Astrocyte of the cerebellum (primary cell): ENCODE measurements around the gene ENC1.
A peak's percentile ranks its signal among the peaks of the same experiment; 100 is the strongest.

ENCODE experiments used
- DNase-seq: peaks from one replicate; pipeline ENCODE4 v3.0.0-alpha.2; 2011; ENCODE audit warnings: low read depth
- H3K4me3 ChIP-seq: 2 replicates; pipeline ENCODE4 v1.5.1; 2011; ENCODE audit warnings: mild to moderate bottlenecking, low read depth, low read length, moderate library complexity
- in situ Hi-C: cut with HindIII; loops from 2 replicates; pipeline ENCODE4 v1.10.0; 2017; ENCODE audit warnings: low sequenced_read_pairs
- TF ChIP-seq, protein P1 (sequence below): IDR thresholded peaks from 2 replicates; pipeline ENCODE4 v1.5.1; 2012; ENCODE audit warnings: low read length, low read depth, moderate library complexity, mild to moderate bottlenecking; ENCODE audit errors: missing control alignments

The ENC1 gene

GRCh38 chr5:74599148-74599547 is 41.4 kb downstream of the ENC1 start:
- no peak for DNase-seq
- H3K4me3 ChIP-seq: no peak overlapping the region
- TF ChIP-seq, protein P1, sequence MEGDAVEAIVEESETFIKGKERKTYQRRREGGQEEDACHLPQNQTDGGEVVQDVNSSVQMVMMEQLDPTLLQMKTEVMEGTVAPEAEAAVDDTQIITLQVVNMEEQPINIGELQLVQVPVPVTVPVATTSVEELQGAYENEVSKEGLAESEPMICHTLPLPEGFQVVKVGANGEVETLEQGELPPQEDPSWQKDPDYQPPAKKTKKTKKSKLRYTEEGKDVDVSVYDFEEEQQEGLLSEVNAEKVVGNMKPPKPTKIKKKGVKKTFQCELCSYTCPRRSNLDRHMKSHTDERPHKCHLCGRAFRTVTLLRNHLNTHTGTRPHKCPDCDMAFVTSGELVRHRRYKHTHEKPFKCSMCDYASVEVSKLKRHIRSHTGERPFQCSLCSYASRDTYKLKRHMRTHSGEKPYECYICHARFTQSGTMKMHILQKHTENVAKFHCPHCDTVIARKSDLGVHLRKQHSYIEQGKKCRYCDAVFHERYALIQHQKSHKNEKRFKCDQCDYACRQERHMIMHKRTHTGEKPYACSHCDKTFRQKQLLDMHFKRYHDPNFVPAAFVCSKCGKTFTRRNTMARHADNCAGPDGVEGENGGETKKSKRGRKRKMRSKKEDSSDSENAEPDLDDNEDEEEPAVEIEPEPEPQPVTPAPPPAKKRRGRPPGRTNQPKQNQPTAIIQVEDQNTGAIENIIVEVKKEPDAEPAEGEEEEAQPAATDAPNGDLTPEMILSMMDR: no peak
- in situ Hi-C loops: no loop called here

GRCh38 chr5:74598731-74599130 is 41.8 kb downstream of the ENC1 start:
- TF ChIP-seq, protein P1: no peak
- in situ Hi-C loops: no loop called here

GRCh38 chr5:74596927-74597326 is 43.6 kb downstream of the ENC1 start:
- DNase-seq: peak; percentile 22
- TF ChIP-seq, protein P1: no peak
- in situ Hi-C loops: no loop called here
- H3K4me3 ChIP-seq: no peak overlapping the region

More at GRCh38 chr5:74598731-74599130, 41.8 kb downstream of the ENC1 start:
- no peak overlapping the region for H3K4me3 ChIP-seq
- peak; percentile 83 for DNase-seq

DNA sequence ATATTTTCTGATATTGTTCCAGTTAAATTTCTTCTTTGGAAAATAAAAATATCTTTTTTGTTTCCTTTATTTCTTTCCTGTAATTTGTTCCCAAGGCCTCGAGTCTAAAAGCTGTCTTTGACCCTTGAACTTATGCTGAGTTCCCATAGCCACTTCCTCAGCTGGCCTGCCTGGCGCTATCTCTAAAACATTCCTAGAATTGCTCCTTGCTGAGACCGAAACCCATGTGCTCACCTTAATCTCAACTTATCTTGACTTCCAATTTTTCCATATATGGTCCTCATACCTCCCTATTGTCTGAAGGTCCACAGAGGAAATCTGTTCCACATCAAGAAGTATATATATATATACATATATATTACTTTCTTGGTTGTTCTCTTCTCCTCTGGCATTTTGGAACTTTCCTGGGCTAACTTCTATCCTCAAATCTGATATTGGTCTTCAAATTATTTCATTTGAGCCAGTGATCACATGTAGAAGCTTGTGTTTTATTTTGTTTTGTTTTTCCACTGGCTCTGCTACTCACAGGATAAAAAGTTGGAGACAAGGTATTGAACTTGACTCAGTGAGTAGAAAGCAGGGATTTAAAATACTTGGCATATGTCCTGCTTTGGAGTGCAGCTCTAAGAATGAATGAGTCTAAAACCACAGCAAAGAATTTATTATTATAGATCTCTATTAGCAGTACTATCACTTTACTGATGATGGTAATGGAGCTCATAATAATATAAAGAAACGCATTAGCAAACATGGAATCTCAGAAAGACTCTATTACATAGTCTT is 45.2 kb downstream of the ENC1 start:
- peak; percentile 80 for DNase-seq
- in situ Hi-C loops: no loop called here
- TF ChIP-seq, protein P1: no peak
- H3K4me3 ChIP-seq: no peak overlapping the region

GRCh38 chr5:74594137-74595040 is 46.1 kb downstream of the ENC1 start:
- H3K4me3 ChIP-seq: no peak overlapping the region
- in situ Hi-C loops: no loop called here
- TF ChIP-seq, protein P1: no peak
- no peak for DNase-seq

DNA sequence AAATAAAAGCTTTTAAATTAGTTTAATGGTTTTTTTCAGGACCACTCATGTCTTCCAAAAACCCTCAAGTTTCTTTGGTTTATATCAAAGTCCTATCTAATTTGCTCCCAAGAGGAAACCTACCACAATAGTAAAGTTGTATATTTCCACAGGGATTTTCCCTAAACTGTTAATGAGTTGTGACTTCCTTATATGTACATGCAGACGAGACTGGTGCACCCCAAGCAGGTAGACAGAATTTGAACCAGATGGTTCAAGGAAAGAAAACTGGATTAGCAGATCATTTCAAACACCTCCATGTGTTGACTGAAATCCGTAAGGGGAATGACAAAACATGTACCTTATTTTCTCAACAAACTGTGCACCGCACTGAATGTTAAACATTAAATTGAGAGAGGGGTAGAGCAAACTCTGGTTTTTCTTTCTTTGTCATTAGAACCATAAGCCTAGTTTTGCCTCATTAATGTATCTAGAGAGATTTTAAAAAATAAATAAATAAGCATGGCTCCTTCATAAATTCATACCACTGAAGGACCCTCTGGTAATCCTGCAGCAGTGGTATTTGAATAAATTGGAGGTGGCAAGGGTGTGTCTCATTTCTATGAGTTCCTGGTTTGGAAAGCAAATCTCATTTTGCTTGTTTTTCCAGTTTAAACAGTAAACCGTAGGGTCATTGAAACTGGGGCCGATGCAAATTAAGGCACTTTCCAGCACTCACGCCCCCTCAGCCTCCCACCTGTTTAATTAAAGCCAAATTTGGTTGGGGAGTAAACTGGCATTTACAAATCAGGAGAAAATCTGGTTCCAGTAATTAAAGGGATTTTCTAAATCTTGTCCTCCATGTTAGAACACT is 51.1 kb downstream of the ENC1 start:
- in situ Hi-C loops: no loop called here

More for the DNA sequence above, 51.1 kb downstream of the ENC1 start:
- DNase-seq: no peak
- no peak overlapping the region for H3K4me3 ChIP-seq
- TF ChIP-seq, protein P1: no peak
